Stimulated activated CD8-positive, alpha-beta memory T cell treated with anti-CD3 and anti-CD28 coated beads, Interleukin-4, amount 100 ng/mL, for 48 hours (primary cell): ENCODE results near the gene IGLL1.
"Not testable (repeated sequence)": the region's sequence is repeated elsewhere in the genome, so short reads cannot be mapped to it uniquely, and the experiment has no call there.

Experiments
- DNase-seq: peaks from one replicate; pipeline ENCODE4 v3.0.0-alpha.2; 2020

The IGLL1 gene

GRCh38 chr22:23579870-23580575, at the start of gene IGLL1:
IGLL1 (minus strand) TSS chr22:23580290; CDS start chr22:23580190, 100 bp downstream.
- no peak for DNase-seq

- not testable (repeated sequence) for DNase-seq
Measured at GRCh38 chr22:23628056-23628743, 48.1 kb upstream of the IGLL1 start.

GRCh38 chr22:23627401-23628055, 47.4 kb upstream of the IGLL1 start:
- DNase-seq = peak; percentile 72

- DNase-seq = no peak
Measured at GRCh38 chr22:23626286-23626975, 46.3 kb upstream of the IGLL1 start.

- no peak for DNase-seq
Measured at GRCh38 chr22:23622634-23623033, 42.5 kb upstream of the IGLL1 start.

- not testable (repeated sequence) for DNase-seq
Measured at GRCh38 chr22:23621916-23622315, 41.8 kb upstream of the IGLL1 start.

- no peak for DNase-seq
Measured at GRCh38 chr22:23621082-23621780, 41.1 kb upstream of the IGLL1 start.

- no peak for DNase-seq
Measured at GRCh38 chr22:23613193-23613972, 33.3 kb upstream of the IGLL1 start.

GRCh38 chr22:23609983-23610781, 30.1 kb upstream of the IGLL1 start:
- DNase-seq = no peak

- no peak for DNase-seq
Measured at GRCh38 chr22:23608583-23608982, 28.5 kb upstream of the IGLL1 start.

- no peak for DNase-seq
Measured at GRCh38 chr22:23606204-23607131, 26.4 kb upstream of the IGLL1 start.

GRCh38 chr22:23604939-23605712, 25.0 kb upstream of the IGLL1 start:
- DNase-seq = no peak

GRCh38 chr22:23603266-23603665, 23.2 kb upstream of the IGLL1 start:
- DNase-seq = no peak

- no peak for DNase-seq
Measured at GRCh38 chr22:23598805-23599518, 18.9 kb upstream of the IGLL1 start.

GRCh38 chr22:23597576-23598268, 17.6 kb upstream of the IGLL1 start:
- not testable (repeated sequence) for DNase-seq

GRCh38 chr22:23595904-23596303, 15.8 kb upstream of the IGLL1 start:
- DNase-seq = not testable (repeated sequence)

- no peak for DNase-seq
Measured at GRCh38 chr22:23591846-23592245, 11.8 kb upstream of the IGLL1 start.
